GM12878 (cell line): ENCODE measurements around the gene FHL1. TPM values are rescaled to one million over a fixed set of nuclear protein-coding genes. Genes with fewer than 3 reads are reported as not detected.

ENCODE experiments used
- ATAC-seq: fragments of 200-7000 bp; cut with Tn5 transposase; 3 replicates; pipeline ENCODE4 v1.9.1; 2020; ENCODE audit warnings: mild to moderate bottlenecking, moderate library complexity
- BruUV-seq: library from RNA; stranded (reverse); fragments of 400-500 nt; replicated peaks from 2 replicates; lab custom pipeline; 2021; lab: Mats Ljungman, UMichigan
- CTCF ChIA-PET: fragments of 300-600 bp; sonication (Branson Sonifier 250); formaldehyde crosslinking; extraction: SDS; loops from one replicate; lab custom pipeline; 2021; ENCODE audit warnings: inconsistent platforms; lab: Yijun Ruan, JAX
- POLR2A ChIA-PET: fragments of 350-600 bp; formaldehyde crosslinking; extraction: SDS; loops from one replicate; lab custom pipeline; 2021; ENCODE audit warnings: inconsistent platforms; lab: Charles Lee
- RAD21 ChIA-PET: fragments of 300-600 bp; sonication (Branson Sonifier 250); formaldehyde crosslinking; loops from one replicate; lab custom pipeline; 2023; ENCODE audit warnings: antibody characterized with exemption; ENCODE audit not compliant: unreplicated experiment; lab: Charles Lee
- SMC1A ChIA-PET: fragments of 300-600 bp; sonication (Branson Sonifier 250); formaldehyde crosslinking; loops from one replicate; lab custom pipeline; 2023; ENCODE audit not compliant: unreplicated experiment, uncharacterized antibody; lab: Charles Lee
- DNase-seq: peaks from one replicate; pipeline ENCODE4 v3.0.0-alpha.2; 2011; ENCODE audit warnings: low read depth, low spot score
- FAIRE-seq: peaks from 3 replicates; lab custom pipeline; 2011; peaks lifted over from hg19 to GRCh38; lab: Jason Lieb, UNC
- H2AFZ ChIP-seq: 2 replicates; pipeline ENCODE4 v1.6.0; 2011; ENCODE audit warnings: low read depth, low read length, control low read depth; ENCODE audit not compliant: control insufficient read depth
- H3K27ac ChIP-seq: 2 replicates; pipeline ENCODE4 v1.5.1; 2011; ENCODE audit warnings: control low read depth; ENCODE audit not compliant: control insufficient read depth, insufficient read depth
- H3K27me3 ChIP-seq, 2 experiments: replicated peaks in 1 of 2; 2 replicates each; pipeline versions ENCODE4 v1.6.0 to v1.6.1; 2011; ENCODE audit warnings: low read length in 1 of 2; ENCODE audit not compliant: control insufficient read depth in 2 of 2, insufficient read depth in 2 of 2
- H3K36me3 ChIP-seq, 2 experiments: 2 replicates each; pipeline ENCODE4 v1.5.1; 2011; ENCODE audit warnings: low read length in 1 of 2; ENCODE audit not compliant: control insufficient read depth in 2 of 2, insufficient read depth in 2 of 2
- H3K4me1 ChIP-seq: 2 replicates; pipeline ENCODE4 v1.6.1; 2011; ENCODE audit warnings: mild to moderate bottlenecking, low read length, moderate library complexity, mixed read lengths; ENCODE audit not compliant: control insufficient read depth, insufficient read depth
- H3K4me2 ChIP-seq: 2 replicates; pipeline ENCODE4 v1.6.0; 2011; ENCODE audit warnings: control low read depth; ENCODE audit not compliant: control insufficient read depth, insufficient read depth
- H3K4me3 ChIP-seq: fragments of 200-600 bp; sonication (generic); 2 replicates; pipeline ENCODE4 v1.5.1; 2016
- H3K79me2 ChIP-seq: 2 replicates; pipeline ENCODE4 v1.6.0; 2011; ENCODE audit warnings: low read length; ENCODE audit not compliant: control insufficient read depth, insufficient read depth
- H3K9ac ChIP-seq: 2 replicates; pipeline ENCODE4 v1.8.0; 2011; ENCODE audit warnings: low read length, control low read depth, mixed read lengths; ENCODE audit not compliant: control insufficient read depth, insufficient read depth
- H3K9me3 ChIP-seq: replicated peaks from 3 replicates; pipeline ENCODE4 v1.5.1; 2011; ENCODE audit warnings: mild to moderate bottlenecking, low read length; ENCODE audit not compliant: control insufficient read depth, insufficient read depth
- H4K20me1 ChIP-seq: 2 replicates; pipeline ENCODE4 v1.6.0; 2011; ENCODE audit not compliant: control insufficient read depth, insufficient read depth
- CHD4 ChIP-seq: fragments of 200-600 bp; sonication (generic); IDR thresholded peaks from 2 replicates; pipeline ENCODE4 v1.6.1; 2016; ENCODE audit warnings: mild to moderate bottlenecking
- GABPA ChIP-seq: IDR thresholded peaks from 2 replicates; pipeline ENCODE4 v1.6.1; 2014; ENCODE audit warnings: antibody characterized with exemption, low read depth, mild to moderate bottlenecking, inconsistent platforms
- HDAC2 ChIP-seq: fragments of 200-600 bp; sonication (generic); IDR thresholded peaks from 2 replicates; pipeline ENCODE4 v1.6.1; 2017
- IKZF1 ChIP-seq: fragments of 450-650 bp; conservative IDR thresholded peaks from 2 replicates; pipeline ENCODE4 v1.6.1; 2017; ENCODE audit warnings: antibody characterized with exemption, mild to moderate bottlenecking
- LARP7 ChIP-seq: fragments of 450-650 bp; IDR thresholded peaks from 2 replicates; pipeline ENCODE4 v1.6.1; 2017; ENCODE audit warnings: mild to moderate bottlenecking
- NBN ChIP-seq: fragments of 450-650 bp; IDR thresholded peaks from 2 replicates; pipeline ENCODE4 v1.6.1; 2016
- NFYA ChIP-seq: IDR thresholded peaks from 2 replicates; pipeline ENCODE4 v1.6.1; 2011; ENCODE audit warnings: low read depth, mild to moderate bottlenecking, low read length, improper control_type of control experiment, borderline replicate concordance
- RB1 ChIP-seq: fragments of 450-650 bp; formaldehyde crosslinking; IDR thresholded peaks from 2 replicates; pipeline ENCODE4 v1.6.1; 2017; ENCODE audit warnings: mild to moderate bottlenecking, borderline replicate concordance
- SP1 ChIP-seq: IDR thresholded peaks from one replicate; pipeline ENCODE4 v1.6.1; 2011; ENCODE audit warnings: low read depth, low read length
- TBL1XR1 ChIP-seq: IDR thresholded peaks from 2 replicates; pipeline ENCODE4 v1.6.1; 2012; ENCODE audit warnings: low read depth, low read length, improper control_type of control experiment
- ZNF24 ChIP-seq: fragments of 450-650 bp; IDR thresholded peaks from 2 replicates; pipeline ENCODE4 v1.6.1; 2017; ENCODE audit warnings: antibody characterized with exemption, mild to moderate bottlenecking
- ZNF384 ChIP-seq: IDR thresholded peaks from 2 replicates; pipeline ENCODE4 v1.6.1; 2012; ENCODE audit warnings: low read depth, mild to moderate bottlenecking, low read length, improper control_type of control experiment, borderline replicate concordance
- ZNF622 ChIP-seq: fragments of 450-650 bp; IDR thresholded peaks from 2 replicates; pipeline ENCODE4 v1.6.1; 2017; ENCODE audit warnings: mild to moderate bottlenecking, inconsistent platforms
- ZZZ3 ChIP-seq: IDR thresholded peaks from 2 replicates; pipeline ENCODE4 v1.6.1; 2011; ENCODE audit warnings: low read depth; ENCODE audit not compliant: control insufficient read depth, insufficient read length
- WGBS: methylation state at CpG from one replicate; pipeline ENCODE4 v1.1.6; 2016; ENCODE audit warnings: low lambda C conversion rate; ENCODE audit not compliant: insufficient replicate concordance, insufficient coverage; ENCODE audit errors: missing lambda C conversion rate; 5-methylcytosine and 5-hydroxymethylcytosine counted together
- in situ Hi-C: fragments of 300-500 bp; cut with MboI; formaldehyde crosslinking; loops from 9 replicates; pipeline ENCODE4 v1.14.3; 2018; ENCODE audit warnings: mixed read lengths
- intact Hi-C: fragments of 100-400 bp; cut with micrococcal nuclease; formaldehyde crosslinking; loops from one replicate; pipeline ENCODE4 v1.14.2; 2022; ENCODE audit not compliant: unreplicated experiment
- polyA plus RNA-seq, 11 experiments: library from polyadenylated mRNA; depleted of rRNA in 4 of 11; unstranded in 6 of 11; stranded (reverse) in 5 of 11; fragments of >200 nt; fragmentation: Nextera tagmentation in 4 of 11; fragmentation: Illumina TruSeq in 1 of 11; extraction: Ambion mirVana in 4 of 11; extraction: Trizol in 1 of 11; gene quantifications; 1 replicate in 1 of 11; 2 replicates in 10 of 11; pipeline versions ENCODE4 v1.2.1 to v1.2.3, GENCODE V29; 2011 to 2016; ENCODE audit warnings: inconsistent platforms in 2 of 11, missing spikeins in 2 of 11, low read depth in 1 of 11
- total RNA-seq, 4 experiments: library from RNA; depleted of rRNA in 3 of 4; stranded (reverse); fragments of >200 nt in 3 of 4; fragmentation: Illumina TruSeq in 1 of 4; extraction: Trizol in 1 of 4; gene quantifications; 2 replicates each; pipeline versions ENCODE4 v1.2.1 to v1.2.3, GENCODE V29; 2013 to 2021
- TF ChIP-seq, protein P1 (sequence below): IDR thresholded peaks from 2 replicates; pipeline ENCODE4 v1.6.1; 2011; ENCODE audit warnings: low read depth, low read length, improper control_type of control experiment, borderline replicate concordance
- TF ChIP-seq, protein P2 (sequence below): IDR thresholded peaks from 2 replicates; pipeline ENCODE4 v1.6.1; 2011; ENCODE audit warnings: mild to moderate bottlenecking, low read depth, low read length, moderate library complexity; ENCODE audit not compliant: insufficient replicate concordance

The FHL1 gene
- total and polyA plus RNA-seq, 10 of the 15 experiments (the other 5 are each of a cell fraction or from before 2014, with no cell fraction given), result 0.13 to 0.59 (median 0.34) TPM; not detected in 1

DNA sequence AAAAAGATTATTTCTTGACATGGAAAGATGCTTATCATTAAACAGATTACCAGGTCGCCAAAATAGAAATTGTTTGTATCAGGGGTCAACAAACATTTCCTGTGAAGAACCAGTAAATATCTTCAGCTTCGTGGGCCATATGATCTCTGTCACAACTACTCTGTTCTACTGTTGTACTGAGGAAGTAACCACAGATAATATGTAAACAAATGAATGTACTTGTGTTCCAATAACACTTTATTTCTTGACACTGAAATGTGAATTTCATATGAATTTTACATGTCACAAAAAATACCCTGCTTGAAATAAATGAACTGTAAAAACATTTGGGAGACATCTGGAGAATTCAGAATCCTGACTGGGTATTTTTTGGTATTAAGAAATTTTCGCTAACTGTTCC, 4.7 kb upstream of the FHL1 start:
- ChIA-PET POLR2A (no interaction called here), RAD21 (no interaction called here), SMC1A (no interaction called here), CTCF (interaction anchor here (1.0 kb wide), 1 partner anchor 21 kb away, joined by 5 read pairs; no protein-coding TSS in a partner anchor)
- WGBS, result 29% methylated on average over 3 of the region's 3 CpGs
- Histone ChIP-seq H3K4me2 (no peak overlapping the region), H3K36me3 (no peaks in the 10 kb centered on the region), H3K9me3 (no peaks in the 10 kb centered on the region; the same call in 2 of the 3 replicates), H3K9ac (no peak overlapping the region), H4K20me1 (no peaks in the 10 kb centered on the region), H3K4me1 (no peaks in the 10 kb centered on the region), H2AFZ (no peak overlapping the region), H3K27me3 (peaks cover 1 to 8% of the 10 kb centered on the region in 2 experiments; a peak in 3 of 4 replicates), H3K27ac (no peak overlapping the region), H3K79me2 (no peaks in the 10 kb centered on the region), H3K4me3 (no peak overlapping the region)
- TF ChIP-seq, protein P1, sequence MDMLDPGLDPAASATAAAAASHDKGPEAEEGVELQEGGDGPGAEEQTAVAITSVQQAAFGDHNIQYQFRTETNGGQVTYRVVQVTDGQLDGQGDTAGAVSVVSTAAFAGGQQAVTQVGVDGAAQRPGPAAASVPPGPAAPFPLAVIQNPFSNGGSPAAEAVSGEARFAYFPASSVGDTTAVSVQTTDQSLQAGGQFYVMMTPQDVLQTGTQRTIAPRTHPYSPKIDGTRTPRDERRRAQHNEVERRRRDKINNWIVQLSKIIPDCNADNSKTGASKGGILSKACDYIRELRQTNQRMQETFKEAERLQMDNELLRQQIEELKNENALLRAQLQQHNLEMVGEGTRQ, result no peak
- TF ChIP-seq HDAC2 (no peak), ZZZ3 (no peak), RB1 (no peak), CHD4 (no peak), LARP7 (no peak), IKZF1 (no peak)
- DNase-seq, result no peak
- no TSS peak for BruUV-seq
- in situ Hi-C loops, result no loop called here
- ATAC-seq, result no peak
- intact Hi-C loops, result no loop called here
- FAIRE-seq, result no peak

GRCh38 chrX:136143711-136144110, 3.6 kb upstream of the FHL1 start:
- no peak for FAIRE-seq
- no TSS peak for BruUV-seq
- H3K9ac ChIP-seq, result no peak overlapping the region
- WGBS, result 29% methylated on average over 5 of the region's 8 CpGs
- ATAC-seq, result no peak
- no peaks in the 10 kb centered on the region; the same call in 2 of the 3 replicates for H3K9me3 ChIP-seq
- H2AFZ ChIP-seq, result no peak overlapping the region
- no peak overlapping the region for H3K4me3 ChIP-seq
- POLR2A ChIA-PET, result no interaction called here
- RAD21 ChIA-PET, result no interaction called here
- no peaks in the 10 kb centered on the region for H4K20me1 ChIP-seq
- no peak overlapping the region for H3K4me2 ChIP-seq
- no peaks in the 10 kb centered on the region for H3K36me3 ChIP-seq
- SMC1A ChIA-PET, result no interaction called here
- H3K27me3 ChIP-seq, result peaks cover 1 to 8% of the 10 kb centered on the region in 2 experiments; a peak in 3 of 4 replicates
- H3K79me2 ChIP-seq, result no peaks in the 10 kb centered on the region
- TF ChIP-seq NBN, result no peak
- TF ChIP-seq, protein P2, sequence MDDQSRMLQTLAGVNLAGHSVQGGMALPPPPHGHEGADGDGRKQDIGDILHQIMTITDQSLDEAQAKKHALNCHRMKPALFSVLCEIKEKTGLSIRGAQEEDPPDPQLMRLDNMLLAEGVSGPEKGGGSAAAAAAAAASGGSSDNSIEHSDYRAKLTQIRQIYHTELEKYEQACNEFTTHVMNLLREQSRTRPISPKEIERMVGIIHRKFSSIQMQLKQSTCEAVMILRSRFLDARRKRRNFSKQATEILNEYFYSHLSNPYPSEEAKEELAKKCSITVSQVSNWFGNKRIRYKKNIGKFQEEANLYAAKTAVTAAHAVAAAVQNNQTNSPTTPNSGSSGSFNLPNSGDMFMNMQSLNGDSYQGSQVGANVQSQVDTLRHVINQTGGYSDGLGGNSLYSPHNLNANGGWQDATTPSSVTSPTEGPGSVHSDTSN, result no peak
- no peak for TF ChIP-seq SP1
- TF ChIP-seq ZNF384, result no peak
- TF ChIP-seq ZNF622, result no peak
- TF ChIP-seq NFYA, result no peak
- no peak for TF ChIP-seq ZNF24
- no peak for TF ChIP-seq TBL1XR1
- no peak for TF ChIP-seq GABPA
- TF ChIP-seq, all 136 proteins: peak for 0
- CTCF ChIA-PET, result no interaction called here
- no peak overlapping the region for H3K27ac ChIP-seq
- H3K4me1 ChIP-seq, result no peaks in the 10 kb centered on the region
- DNase-seq, result no peak
- in situ Hi-C loops (no loop called here), intact Hi-C loops (no loop called here)
